ENCODE data around the gene CCL22.

- TF ChIP-seq CTCF (IDR thresholded peaks at IDR 0.05; ENCODE audit: borderline replicate concordance, extremely low read depth, low read length, poor library complexity, severe bottlenecking) (no peak), EZH2 (IDR thresholded peaks at IDR 0.05; ENCODE audit: borderline replicate concordance, low read depth, low read length, severe bottlenecking) (no peak)
Observed at GRCh38 chr16:57356547-57356946, 2.0 kb upstream of the CCL22 start.
